Thoracic aorta (tissue), 2 donors: Measurements from ENCODE around the gene DOC2B. TPM values are rescaled to one million over a fixed set of nuclear protein-coding genes. Genes with fewer than 3 reads are reported as not detected.

Source experiments
- ATAC-seq: fragments of 150-250 bp; one replicate; pipeline ENCODE4 v1.8.0; 2017; ENCODE audit warnings: low read depth; ENCODE audit not compliant: insufficient number of reproducible peaks, low FRiP score
- DNase-seq: peaks from one replicate; pipeline ENCODE4 v3.0.0-alpha.2; 2020; ENCODE audit warnings: low spot score
- H3K27ac ChIP-seq, 2 donors: fragments of 200-600 bp; sonication (generic); 1 replicate in 1 of 2; 2 replicates in 1 of 2; pipeline ENCODE4 v1.5.1; 2016; ENCODE audit warnings: mild to moderate bottlenecking in 2 of 2, moderate library complexity in 2 of 2
- H3K27me3 ChIP-seq: fragments of 200-600 bp; sonication (generic); replicated peaks from 2 replicates; pipeline ENCODE4 v1.6.0; 2016; ENCODE audit warnings: mild to moderate bottlenecking; ENCODE audit not compliant: insufficient read depth
- H3K36me3 ChIP-seq: fragments of 200-600 bp; sonication (generic); one replicate; pipeline ENCODE4 v1.5.1; 2016
- H3K4me1 ChIP-seq, 2 donors: fragments of 200-600 bp; sonication (generic); 1 replicate in 1 of 2; 2 replicates in 1 of 2; pipeline versions ENCODE4 v1.5.1 to v1.6.0; 2016; ENCODE audit warnings: low read depth in 2 of 2, mild to moderate bottlenecking in 1 of 2; ENCODE audit not compliant: control insufficient read depth in 1 of 2
- H3K4me3 ChIP-seq: fragments of 200-600 bp; sonication (generic); 2 replicates; pipeline ENCODE4 v1.5.1; 2016; ENCODE audit warnings: mild to moderate bottlenecking
- H3K9me3 ChIP-seq: fragments of 200-600 bp; sonication (generic); 2 replicates; pipeline ENCODE4 v1.5.1; 2016
- CTCF ChIP-seq: fragments of 200-600 bp; sonication (generic); IDR thresholded peaks from one replicate; pipeline ENCODE4 v1.5.1; 2019; ENCODE audit warnings: antibody characterized with exemption
- total RNA-seq, 2 donors: library from RNA; depleted of rRNA; stranded (reverse); fragments of >200 nt; gene quantifications; one replicate each; pipeline versions ENCODE4 v1.1.0 to v1.2.3, GENCODE V29; 2016

Gene DOC2B
- total RNA-seq, 2 donors from 2014 or later: 4.2 to 7.5 TPM

DNA sequence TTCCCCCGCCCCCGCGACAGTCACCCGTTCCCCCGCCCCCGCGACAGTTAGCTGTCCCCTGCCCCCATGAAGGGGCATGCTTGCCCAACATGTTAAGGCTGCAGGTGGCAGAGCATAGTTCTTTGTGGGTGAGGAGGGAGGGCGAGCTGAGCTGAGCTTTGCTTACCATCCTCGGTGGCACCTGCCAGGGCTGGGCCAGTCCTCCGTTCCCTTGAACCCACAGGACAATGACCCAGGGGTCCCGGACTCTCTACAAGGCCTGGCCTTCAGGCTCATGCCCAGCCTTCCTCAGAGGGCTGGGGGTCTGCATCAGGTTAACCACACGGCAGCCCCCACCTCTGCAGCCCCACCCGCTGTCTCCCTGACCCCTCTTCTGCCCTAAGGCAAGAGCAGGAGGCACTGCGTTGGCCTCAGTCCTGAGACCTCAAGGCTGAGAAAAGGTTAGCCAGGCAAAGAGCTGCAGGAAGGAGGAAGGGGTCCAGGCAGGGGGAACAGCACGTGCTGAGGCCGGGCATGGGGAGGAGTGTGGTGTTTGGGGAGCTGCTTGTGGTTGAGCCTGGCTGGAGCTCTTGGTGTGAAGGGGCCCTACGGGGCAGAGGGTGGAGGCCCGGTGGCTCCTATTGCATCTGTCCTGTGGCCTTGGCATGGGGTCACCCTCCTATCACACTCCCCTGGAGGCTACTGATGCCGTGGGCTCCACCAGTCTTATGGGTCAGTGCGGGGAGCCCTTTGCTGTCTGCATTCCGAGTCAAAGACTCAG, 11.4 kb upstream of the DOC2B start:
- TF ChIP-seq CTCF: no peak
- no peaks in the 10 kb centered on the region for H3K36me3 ChIP-seq
- no peak for DNase-seq
- no peak overlapping the region for H3K27ac ChIP-seq
- H3K9me3 ChIP-seq: no peaks in the 10 kb centered on the region
- H3K27me3 ChIP-seq: no peaks in the 10 kb centered on the region
- no peak overlapping the region for H3K4me3 ChIP-seq
- no peak for ATAC-seq
- H3K4me1 ChIP-seq: no peaks in the 10 kb centered on the region

GRCh38 chr17:189444-189843, 8.0 kb upstream of the DOC2B start:
- H3K36me3 ChIP-seq: no peaks in the 10 kb centered on the region
- DNase-seq (no peak), ATAC-seq (no peak)
- H3K9me3 ChIP-seq: no peaks in the 10 kb centered on the region
- TF ChIP-seq CTCF: no peak
- no peak overlapping the region for H3K4me3 ChIP-seq
- no peaks in the 10 kb centered on the region for H3K4me1 ChIP-seq
- no peak overlapping the region for H3K27ac ChIP-seq
- H3K27me3 ChIP-seq: no peaks in the 10 kb centered on the region

- no peaks in the 10 kb centered on the region for H3K27me3 ChIP-seq
- no peaks in the 10 kb centered on the region for H3K4me1 ChIP-seq
- TF ChIP-seq CTCF: no peak
- H3K27ac ChIP-seq: no peak overlapping the region
- H3K36me3 ChIP-seq: no peaks in the 10 kb centered on the region
- ATAC-seq: no peak
- H3K9me3 ChIP-seq: no peaks in the 10 kb centered on the region
- no peak overlapping the region for H3K4me3 ChIP-seq
- no peak for DNase-seq
Observed at GRCh38 chr17:187130-187529, 5.7 kb upstream of the DOC2B start.

DNA sequence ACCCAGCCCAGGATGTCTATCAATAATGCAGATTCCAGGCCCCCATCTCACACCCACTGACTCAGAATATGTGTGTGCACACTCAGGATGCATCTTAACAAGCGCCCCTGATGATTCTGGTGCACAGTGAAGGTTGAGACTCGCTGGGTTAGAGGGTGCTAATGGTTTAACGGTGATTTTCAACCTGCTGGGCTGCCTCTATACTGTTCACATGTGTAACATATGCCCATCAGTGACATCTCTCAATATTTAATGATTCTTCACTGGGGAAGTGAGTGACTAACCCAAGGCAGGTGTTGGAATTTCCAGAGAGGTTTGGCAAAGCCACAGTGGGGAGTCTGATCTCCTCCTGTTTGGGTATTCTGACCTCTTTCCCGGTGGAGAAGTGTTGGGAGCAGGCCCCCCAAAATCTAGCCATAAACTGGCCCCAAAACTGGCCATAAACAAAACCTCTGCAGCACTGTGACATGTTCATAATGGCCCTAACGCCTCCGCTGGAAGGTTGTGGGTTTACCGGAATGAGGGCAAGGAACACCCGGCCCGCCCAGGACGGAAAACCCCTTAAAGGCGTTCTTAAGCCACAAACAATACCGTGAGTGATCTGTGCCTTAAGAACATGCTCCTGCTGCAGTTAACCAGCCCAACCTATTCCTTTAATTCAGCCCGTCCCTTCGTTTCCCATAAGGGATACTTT, 4.1 kb upstream of the DOC2B start:
- H3K36me3 ChIP-seq: no peaks in the 10 kb centered on the region
- H3K4me3 ChIP-seq: no peak overlapping the region
- no peak for TF ChIP-seq CTCF
- no peaks in the 10 kb centered on the region for H3K9me3 ChIP-seq
- H3K27ac ChIP-seq: no peak overlapping the region
- no peaks in the 10 kb centered on the region for H3K27me3 ChIP-seq
- ATAC-seq (no peak), DNase-seq (no peak)
- peaks cover 0 to 8% of the 10 kb centered on the region in 2 donors for H3K4me1 ChIP-seq

DNA sequence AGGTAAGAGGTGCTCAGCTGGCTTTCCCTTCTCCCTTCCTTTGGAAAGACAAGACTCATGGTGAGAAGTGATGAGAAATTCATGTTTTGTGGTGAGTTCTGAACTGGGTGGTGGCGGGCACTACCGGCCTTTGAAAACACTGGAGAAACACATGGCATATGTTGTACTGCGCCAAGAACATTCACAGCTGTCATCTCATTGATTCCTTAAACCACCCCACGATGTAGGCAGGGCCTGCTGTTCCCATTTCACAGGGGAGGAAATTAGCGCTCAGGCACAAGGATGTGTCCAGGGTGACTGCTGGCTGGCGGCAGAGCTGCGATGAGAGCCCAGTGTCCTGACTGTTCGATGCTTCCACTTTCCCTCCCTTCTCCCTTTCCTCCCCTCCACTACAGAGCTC, 1.6 kb upstream of the DOC2B start:
- H3K36me3 ChIP-seq: no peaks in the 10 kb centered on the region
- no peak overlapping the region for H3K27ac ChIP-seq
- peaks cover 0 to 14% of the 10 kb centered on the region in 2 donors for H3K4me1 ChIP-seq
- DNase-seq (no peak), ATAC-seq (no peak)
- no peak overlapping the region for H3K4me3 ChIP-seq
- no peak for TF ChIP-seq CTCF
- H3K9me3 ChIP-seq: no peaks in the 10 kb centered on the region
- H3K27me3 ChIP-seq: no peaks in the 10 kb centered on the region
